Activated T-cell treated with anti-CD3 and anti-CD28 coated beads, Interleukin-2, amount 50 U/mL, for 4 hours (primary cell): ENCODE data around the gene CCDC83. TPM values are rescaled to one million over a fixed set of nuclear protein-coding genes. Genes with fewer than 3 reads are reported as not detected.
A peak's percentile ranks its signal among the peaks of the same experiment; 100 is the strongest.
"Not testable (repeated sequence)": the region's sequence is repeated elsewhere in the genome, so short reads cannot be mapped to it uniquely, and the experiment has no call there.

Experiments
- ATAC-seq, 2 donors: fragments of 200-7000 bp; cut with Tn5 transposase; one replicate each; pipeline ENCODE4 v1.10.0; 2021
- DNase-seq: peaks from one replicate; pipeline ENCODE4 v3.0.0-alpha.2; 2020
- H3K27me3 Mint-ChIP-seq: one replicate; pipeline ENCODE4 v1.8.0; 2021; ENCODE audit warnings: low read depth, mixed read lengths
- H3K36me3 Mint-ChIP-seq: one replicate; pipeline ENCODE4 v1.8.0; 2022; ENCODE audit warnings: mixed read lengths; ENCODE audit not compliant: insufficient read depth
- H3K4me1 Mint-ChIP-seq: one replicate; pipeline ENCODE4 v1.8.0; 2021; ENCODE audit warnings: low read depth, mixed read lengths
- H3K4me3 Mint-ChIP-seq: one replicate; pipeline ENCODE4 v1.8.0; 2021; ENCODE audit warnings: mild to moderate bottlenecking, moderate library complexity, mixed read lengths
- H3K9me3 Mint-ChIP-seq: one replicate; pipeline ENCODE4 v1.8.0; 2021; ENCODE audit warnings: mixed read lengths
- total RNA-seq, 3 donors: library from RNA; stranded (reverse); gene quantifications; one replicate each; pipeline ENCODE4 v1.2.1, GENCODE V29; 2021

Gene CCDC83
- total RNA-seq, 3 donors from 2014 or later, result not detected

DNA sequence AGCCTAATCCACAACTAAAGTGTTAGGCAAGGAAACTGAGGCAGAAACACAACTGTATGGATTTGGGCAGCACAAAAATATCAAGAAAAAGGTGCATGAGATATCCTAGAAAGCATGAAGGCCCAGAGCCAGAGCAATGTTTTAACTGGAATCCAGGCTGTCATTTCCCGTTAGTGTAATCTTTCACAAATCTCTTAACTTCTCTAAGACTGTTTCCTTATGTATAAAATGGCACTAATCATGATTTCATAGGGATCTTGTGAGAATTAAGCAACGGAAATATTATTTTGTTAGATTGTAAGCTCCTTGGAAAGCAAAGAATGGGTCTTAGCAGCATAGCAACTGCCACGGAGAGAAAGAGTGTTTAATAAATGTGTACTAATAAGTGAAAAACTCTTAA is 29.6 kb upstream of the CCDC83 start:
- Mint-ChIP-seq H3K9me3 (no peaks in the 10 kb centered on the region), H3K4me3 (no peak overlapping the region), H3K27me3 (no peaks in the 10 kb centered on the region), H3K36me3 (no peaks in the 10 kb centered on the region), H3K4me1 (peaks cover 75% of the 10 kb centered on the region)
- no peak for ATAC-seq
- no peak for DNase-seq

DNA sequence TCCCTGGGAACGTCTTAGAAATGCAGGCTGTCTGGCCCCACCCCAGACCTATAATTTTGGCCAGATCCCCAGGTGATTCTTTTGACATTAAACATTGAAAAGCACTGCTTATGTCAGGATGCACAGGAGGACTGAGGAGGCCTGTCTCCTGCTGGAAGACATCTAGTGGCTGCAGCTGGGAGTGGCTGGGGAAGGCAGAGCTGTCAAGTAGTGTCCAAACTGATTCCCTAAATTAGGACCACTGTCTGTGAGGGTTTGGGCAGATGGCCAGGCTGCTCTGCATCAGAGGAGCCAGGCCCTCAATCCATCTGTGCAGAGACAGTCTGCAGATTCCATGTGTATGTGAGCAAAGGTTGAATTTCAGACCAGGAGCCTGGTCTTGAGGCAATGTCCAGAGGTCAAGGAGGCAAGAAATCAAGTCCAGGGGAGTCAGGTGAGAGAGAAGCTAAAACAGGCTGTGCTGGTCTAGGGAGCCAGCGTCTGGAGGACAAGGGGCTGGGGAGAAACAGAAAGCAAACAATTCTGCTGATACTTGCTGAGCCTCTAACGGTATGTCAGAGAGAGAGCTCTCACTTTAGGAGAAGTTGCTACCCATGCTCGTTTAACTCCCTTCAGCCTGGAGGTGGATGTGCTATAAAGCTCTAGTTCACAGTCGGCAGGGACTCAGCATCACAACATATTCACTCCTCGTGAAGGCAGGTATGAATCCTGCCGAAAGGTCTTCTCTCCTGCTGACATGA is 28.9 kb upstream of the CCDC83 start:
- no peak for DNase-seq
- H3K4me3 Mint-ChIP-seq, result no peak overlapping the region
- peaks cover 72% of the 10 kb centered on the region for H3K4me1 Mint-ChIP-seq
- no peaks in the 10 kb centered on the region for H3K36me3 Mint-ChIP-seq
- no peaks in the 10 kb centered on the region for H3K27me3 Mint-ChIP-seq
- no peak for ATAC-seq
- no peaks in the 10 kb centered on the region for H3K9me3 Mint-ChIP-seq

DNA sequence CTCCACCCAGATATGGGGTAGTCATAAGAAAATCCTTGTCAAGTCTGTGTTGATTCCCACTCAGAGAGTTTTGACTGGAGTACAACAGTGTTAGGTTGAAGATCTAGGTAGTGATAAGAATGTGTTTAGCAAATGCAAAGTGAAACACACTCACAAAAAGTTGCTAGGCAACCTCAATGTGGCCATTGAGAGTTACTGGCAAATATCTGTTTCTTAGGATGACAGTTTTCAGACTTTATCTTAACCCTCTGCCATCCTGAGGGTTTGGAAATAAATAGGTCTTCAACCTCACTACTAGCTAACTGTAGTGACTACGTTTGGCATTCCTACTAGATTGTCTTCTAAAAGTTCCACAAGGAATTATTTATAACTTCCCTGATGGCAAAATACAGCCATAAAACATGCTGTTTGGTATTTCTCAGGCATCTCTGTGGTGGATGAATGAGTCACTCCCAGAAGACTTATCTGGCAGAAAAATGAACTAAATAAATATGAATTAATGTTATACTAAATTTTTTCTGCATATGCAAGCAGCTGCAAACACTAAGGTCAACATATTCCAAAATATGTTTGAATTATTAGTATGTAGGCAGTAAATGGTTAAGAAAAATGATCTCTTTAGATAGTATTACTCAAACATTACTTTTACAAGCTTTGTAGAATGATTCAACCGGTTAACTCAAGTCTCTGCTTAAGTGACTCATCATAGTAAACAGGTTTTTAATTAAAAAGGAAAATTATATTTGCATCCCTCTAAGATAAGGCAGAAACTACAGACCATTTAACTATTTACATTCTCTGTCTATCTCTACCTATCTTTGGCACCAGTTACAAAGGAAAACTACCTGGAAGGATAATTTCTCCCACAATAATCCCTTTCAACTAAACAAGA is 27.2 kb upstream of the CCDC83 start:
- H3K4me3 Mint-ChIP-seq, result peak overlapping the region; percentile 47
- DNase-seq (no peak), ATAC-seq (peak; percentile 63 to 69)
- peaks cover 56% of the 10 kb centered on the region for H3K4me1 Mint-ChIP-seq
- H3K36me3 Mint-ChIP-seq, result no peaks in the 10 kb centered on the region
- no peaks in the 10 kb centered on the region for H3K9me3 Mint-ChIP-seq
- H3K27me3 Mint-ChIP-seq, result no peaks in the 10 kb centered on the region

DNA sequence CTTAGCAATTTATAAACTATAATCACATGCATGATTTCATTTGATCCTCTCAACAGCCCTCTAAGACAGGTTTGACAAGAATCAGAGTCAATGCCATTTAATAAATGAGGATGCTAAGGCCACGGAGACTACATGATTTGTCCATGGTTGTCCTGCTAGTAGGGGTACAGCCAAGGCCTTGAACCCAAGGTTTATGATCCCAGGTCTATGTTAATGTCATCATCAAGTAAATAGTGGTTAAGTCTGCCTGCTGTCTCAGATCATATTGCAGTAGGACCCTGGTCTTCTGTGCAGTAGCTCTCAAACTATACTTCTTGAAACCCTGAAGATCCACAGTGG is 26.6 kb upstream of the CCDC83 start:
- Mint-ChIP-seq H3K27me3 (no peaks in the 10 kb centered on the region), H3K4me1 (peaks cover 52% of the 10 kb centered on the region), H3K4me3 (no peak overlapping the region), H3K9me3 (no peaks in the 10 kb centered on the region), H3K36me3 (no peaks in the 10 kb centered on the region)
- ATAC-seq, result no peak
- no peak for DNase-seq

DNA sequence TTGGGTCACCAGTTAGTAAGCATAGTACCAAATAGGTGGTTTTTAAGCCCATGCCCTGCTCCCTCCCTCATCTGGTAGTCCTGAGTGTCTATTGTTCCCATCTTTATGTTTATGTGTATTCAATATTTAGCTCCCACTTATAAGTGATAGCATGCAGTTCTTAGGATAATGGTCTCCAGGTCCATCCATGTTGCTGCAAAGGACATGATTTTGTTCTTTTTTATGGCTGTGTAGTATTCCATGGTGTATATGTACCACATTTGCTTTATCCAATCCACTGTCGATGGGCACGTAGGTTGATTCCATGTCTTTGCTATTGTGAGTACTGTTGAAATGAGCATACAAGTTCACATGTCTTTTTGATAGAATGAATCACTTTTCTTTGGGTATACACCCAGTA is 26.0 kb upstream of the CCDC83 start:
- DNase-seq, result no peak
- ATAC-seq, result no peak
- Mint-ChIP-seq H3K4me3 (no peak overlapping the region), H3K4me1 (peaks cover 47% of the 10 kb centered on the region), H3K36me3 (no peaks in the 10 kb centered on the region), H3K9me3 (no peaks in the 10 kb centered on the region), H3K27me3 (no peaks in the 10 kb centered on the region)

DNA sequence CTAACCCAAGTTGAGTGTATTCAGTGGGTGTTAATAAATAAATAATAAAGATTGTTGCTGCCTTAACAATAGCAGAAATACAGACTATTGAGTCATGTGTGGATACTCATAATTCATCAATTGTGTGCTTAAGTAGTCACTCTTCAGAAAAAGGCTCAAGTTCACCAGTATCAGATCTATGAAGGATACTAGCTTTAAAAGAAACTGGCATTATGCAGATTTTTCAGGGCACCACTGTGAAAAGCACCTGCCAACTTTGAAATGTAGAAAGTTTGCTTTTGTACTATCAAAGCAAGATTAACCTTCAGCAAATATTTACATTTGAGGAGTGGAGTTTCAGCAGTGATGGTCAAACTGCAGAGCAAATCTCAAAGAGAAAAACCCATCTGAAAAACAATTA is 24.1 kb upstream of the CCDC83 start:
- DNase-seq (no peak), ATAC-seq (no peak)
- Mint-ChIP-seq H3K27me3 (no peaks in the 10 kb centered on the region), H3K4me3 (no peak overlapping the region), H3K36me3 (no peaks in the 10 kb centered on the region), H3K9me3 (peaks cover 9% of the 10 kb centered on the region), H3K4me1 (peaks cover 30% of the 10 kb centered on the region)

DNA sequence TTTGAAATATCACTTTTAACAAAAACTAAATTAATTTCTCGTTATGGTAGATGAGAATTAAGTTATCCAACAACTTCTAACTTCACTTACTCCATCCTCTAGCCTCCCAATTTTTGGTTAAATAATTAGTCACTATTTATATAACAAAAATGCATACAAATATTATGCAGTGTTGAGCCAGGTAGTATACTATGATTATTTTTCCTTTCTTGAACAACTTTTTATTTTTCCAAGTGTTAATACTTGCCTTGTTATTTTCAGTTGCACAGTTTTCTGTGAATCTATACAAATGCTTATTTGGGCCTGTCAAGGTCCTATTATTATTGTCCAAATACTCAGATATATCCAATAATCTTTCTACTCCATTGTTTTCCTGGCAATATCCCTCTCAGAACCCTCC is 19.9 kb upstream of the CCDC83 start:
- no peaks in the 10 kb centered on the region for H3K4me1 Mint-ChIP-seq
- H3K36me3 Mint-ChIP-seq, result no peaks in the 10 kb centered on the region
- no peaks in the 10 kb centered on the region for H3K27me3 Mint-ChIP-seq
- DNase-seq (no peak), ATAC-seq (no peak)
- no peak overlapping the region for H3K4me3 Mint-ChIP-seq
- H3K9me3 Mint-ChIP-seq, result peaks cover 11% of the 10 kb centered on the region

DNA sequence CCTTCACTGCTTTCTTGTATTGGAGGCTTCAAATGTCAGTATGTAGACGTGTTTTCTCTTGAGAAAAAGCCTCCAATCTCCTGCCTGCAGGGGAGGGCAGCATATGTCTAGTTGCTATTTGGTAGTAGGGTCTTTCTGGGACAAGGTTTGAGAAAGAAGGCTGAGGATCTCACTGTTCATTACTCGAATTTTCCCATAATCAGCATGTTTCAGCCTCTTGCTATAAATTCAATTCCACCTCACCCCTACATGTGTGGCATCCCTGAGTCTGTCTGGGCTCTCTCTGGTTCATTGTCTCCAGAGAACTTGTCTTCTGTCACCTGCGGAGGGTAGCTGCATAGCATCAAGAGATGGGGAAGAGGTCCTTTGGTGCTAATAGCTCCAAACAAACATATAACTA is 19.5 kb upstream of the CCDC83 start:
- DNase-seq (no peak), ATAC-seq (no peak)
- Mint-ChIP-seq H3K9me3 (peaks cover 11% of the 10 kb centered on the region), H3K4me3 (no peak overlapping the region), H3K4me1 (no peaks in the 10 kb centered on the region), H3K27me3 (no peaks in the 10 kb centered on the region), H3K36me3 (no peaks in the 10 kb centered on the region)

DNA sequence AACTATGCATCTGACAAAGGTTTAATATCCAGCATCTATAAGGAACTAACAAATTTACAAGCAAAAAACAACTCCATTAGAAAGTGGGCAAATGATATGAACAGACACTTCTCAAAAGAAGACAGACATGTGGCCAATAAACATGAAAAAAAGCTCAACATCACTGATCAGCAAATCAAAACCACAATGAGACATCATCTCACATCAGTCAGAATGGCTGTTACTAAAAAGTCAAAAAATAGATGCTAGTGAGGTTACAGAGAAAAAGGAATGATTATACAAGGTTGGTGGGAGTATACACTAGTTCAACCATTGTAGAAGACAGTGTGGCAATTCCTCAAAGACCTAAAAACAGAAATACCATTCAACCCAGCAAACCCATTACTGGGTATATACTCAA is 14.3 kb upstream of the CCDC83 start:
- H3K4me1 Mint-ChIP-seq, result peaks cover 10% of the 10 kb centered on the region
- H3K4me3 Mint-ChIP-seq, H3K27me3 Mint-ChIP-seq, DNase-seq, H3K36me3 Mint-ChIP-seq, H3K9me3 Mint-ChIP-seq: not testable (repeated sequence)
- peak in 1 of 2 donors; percentile 25 for ATAC-seq

DNA sequence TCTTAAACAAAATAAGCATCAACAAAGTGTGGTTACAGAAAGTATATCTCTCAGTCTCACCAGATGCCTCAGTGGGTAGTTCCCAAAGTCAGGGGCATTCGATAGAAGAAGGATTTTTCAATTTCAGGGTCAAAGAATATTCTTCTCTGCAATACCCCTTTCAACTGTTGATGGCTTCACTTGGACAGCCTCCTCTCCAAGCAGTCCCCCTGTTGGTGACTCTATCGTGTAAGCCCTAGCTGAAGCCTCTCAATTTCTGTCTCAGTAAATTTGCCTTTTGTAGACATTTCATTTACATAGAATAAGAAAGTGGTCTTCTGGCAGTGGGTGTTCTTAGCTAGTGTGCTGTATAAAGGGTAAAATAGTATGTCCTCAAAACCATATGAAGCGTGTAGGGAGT is 11.3 kb upstream of the CCDC83 start:
- H3K9me3 Mint-ChIP-seq, result no peaks in the 10 kb centered on the region

DNA sequence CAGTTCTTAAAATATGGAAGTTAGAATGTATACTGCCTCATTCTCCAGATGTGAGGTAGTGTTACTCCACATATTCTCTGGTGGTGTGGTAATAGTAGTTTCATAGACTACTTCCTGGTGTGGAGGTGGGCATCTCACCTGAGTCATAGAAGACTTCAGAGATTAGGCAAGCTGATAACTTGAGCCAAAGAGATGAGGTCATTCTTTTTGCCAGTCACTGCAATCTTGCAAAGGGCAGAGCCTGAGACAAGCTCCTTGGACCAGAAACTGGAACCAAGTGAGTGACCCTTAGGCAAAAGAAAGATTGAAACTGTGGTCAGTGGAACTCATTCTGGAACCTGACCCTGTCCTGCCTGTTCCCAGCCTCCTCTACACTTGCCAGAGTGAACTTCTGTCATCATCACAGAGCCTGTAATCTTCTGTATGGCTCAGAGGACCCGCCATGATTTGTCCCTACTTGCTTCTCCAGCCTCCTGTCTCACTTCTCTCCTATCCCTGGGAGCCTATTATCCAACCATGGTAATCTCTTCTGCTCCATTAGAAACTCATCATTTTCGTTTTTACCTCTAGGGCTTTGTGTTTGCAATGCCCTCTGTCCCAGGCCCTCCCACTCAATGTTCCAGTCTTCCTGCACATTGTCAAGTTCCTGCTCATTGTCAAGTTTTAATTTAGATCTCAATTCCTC is 10.6 kb upstream of the CCDC83 start:
- no peaks in the 10 kb centered on the region for H3K9me3 Mint-ChIP-seq
- peaks cover 10% of the 10 kb centered on the region for H3K4me1 Mint-ChIP-seq
- H3K27me3 Mint-ChIP-seq, result no peaks in the 10 kb centered on the region
- ATAC-seq (peak in 1 of 2 donors; percentile 80), DNase-seq (no peak)
- H3K4me3 Mint-ChIP-seq, result no peak overlapping the region
- H3K36me3 Mint-ChIP-seq, result no peaks in the 10 kb centered on the region

More for the DNA sequence above, 11.3 kb upstream of the CCDC83 start:
- Mint-ChIP-seq H3K4me1 (peaks cover 10% of the 10 kb centered on the region), H3K36me3 (no peaks in the 10 kb centered on the region), H3K4me3 (no peak overlapping the region), H3K27me3 (no peaks in the 10 kb centered on the region)
- DNase-seq (no peak), ATAC-seq (no peak)

DNA sequence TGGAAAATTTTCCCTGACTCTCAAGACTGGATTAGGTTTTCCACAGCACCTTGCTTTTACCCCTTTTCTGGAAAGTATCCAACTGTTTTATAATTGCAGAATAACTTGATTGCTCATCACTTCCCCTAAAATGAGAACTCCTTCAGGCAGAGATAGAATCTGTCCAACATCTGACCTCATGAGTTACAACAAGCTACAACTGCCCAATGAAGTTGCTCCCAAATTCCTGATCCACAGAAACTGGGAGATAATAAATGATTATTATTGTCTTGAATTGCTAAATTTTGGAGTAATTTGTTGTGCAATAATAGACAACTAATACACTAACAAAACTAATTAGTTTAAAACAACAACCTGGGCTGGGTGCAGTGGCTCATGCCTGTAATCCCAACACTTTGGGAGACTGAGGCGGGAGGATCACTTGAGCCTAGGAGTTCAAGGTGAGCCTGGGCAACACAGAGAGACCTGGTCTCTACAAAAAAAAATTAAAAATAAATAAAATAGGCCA is 10.0 kb upstream of the CCDC83 start:
- Mint-ChIP-seq H3K9me3 (no peaks in the 10 kb centered on the region), H3K4me3 (no peak overlapping the region), H3K4me1 (peaks cover 10% of the 10 kb centered on the region), H3K27me3 (no peaks in the 10 kb centered on the region), H3K36me3 (peaks cover 1% of the 10 kb centered on the region)
- no peak for ATAC-seq
- no peak for DNase-seq

DNA sequence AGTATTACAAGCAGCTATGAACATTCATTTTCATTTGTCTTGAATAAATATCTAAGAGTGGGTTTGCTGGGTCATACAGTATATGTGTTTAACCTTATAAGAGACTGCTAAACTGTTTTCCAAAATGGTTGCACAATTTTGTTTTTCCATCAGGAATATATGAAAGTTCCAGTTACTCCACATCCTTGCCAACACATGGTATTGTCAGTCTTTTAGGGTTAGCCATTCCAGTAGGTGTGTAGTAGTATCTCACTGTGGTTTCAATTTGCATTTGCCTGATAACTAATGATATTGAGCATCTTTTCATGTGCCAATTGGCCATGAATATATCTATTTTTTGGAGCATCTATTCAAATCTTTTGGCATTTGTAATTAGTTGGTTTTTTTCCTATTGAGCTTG is 7.7 kb upstream of the CCDC83 start:
- no peaks in the 10 kb centered on the region for H3K27me3 Mint-ChIP-seq
- ATAC-seq (no peak), DNase-seq (no peak)
- no peak overlapping the region for H3K4me3 Mint-ChIP-seq
- peaks cover 2% of the 10 kb centered on the region for H3K36me3 Mint-ChIP-seq
- no peaks in the 10 kb centered on the region for H3K9me3 Mint-ChIP-seq
- H3K4me1 Mint-ChIP-seq, result peaks cover 10% of the 10 kb centered on the region

DNA sequence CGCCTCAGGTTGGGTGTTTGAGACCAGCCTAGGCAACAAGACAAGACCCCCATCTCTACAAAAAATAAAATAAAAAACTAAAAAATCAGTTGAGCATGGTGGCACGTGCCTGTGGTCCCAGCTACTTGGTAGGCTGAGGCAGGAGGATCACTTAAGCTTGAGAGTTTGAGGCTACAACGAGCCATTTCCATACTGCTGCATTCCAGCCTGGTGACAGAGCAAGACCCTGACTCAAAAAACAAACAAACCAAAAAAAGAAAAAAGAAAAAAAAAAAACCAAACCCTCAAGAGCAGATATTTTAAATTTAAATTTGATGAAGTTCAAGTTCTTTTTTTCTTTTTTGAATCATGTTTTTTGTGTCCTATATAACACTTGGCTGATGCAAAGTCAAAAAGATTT is 7.2 kb upstream of the CCDC83 start:
- ATAC-seq (no peak), DNase-seq (no peak)
- Mint-ChIP-seq H3K27me3 (no peaks in the 10 kb centered on the region), H3K9me3 (no peaks in the 10 kb centered on the region), H3K36me3 (peaks cover 2% of the 10 kb centered on the region), H3K4me1 (peaks cover 10% of the 10 kb centered on the region), H3K4me3 (no peak overlapping the region)
